Mesothelial cell of epicardium (in vitro differentiated cells): ENCODE measurements around the gene MYF5. TPM values are rescaled to one million over a fixed set of nuclear protein-coding genes. Genes with fewer than 3 reads are reported as not detected.

Experiments
- DNase-seq, 2 experiments: peaks; one replicate each; pipeline ENCODE4 v3.0.0; 2021; ENCODE audit warnings: low spot score in 2 of 2; ENCODE audit not compliant: unreplicated experiment in 2 of 2
- H3K27ac Mint-ChIP-seq: 2 replicates; pipeline ENCODE4 v1.8.0; 2021; ENCODE audit warnings: mixed read lengths
- H3K27me3 Mint-ChIP-seq: 2 replicates; pipeline ENCODE4 v1.8.0; 2021; ENCODE audit warnings: low read depth, mixed read lengths
- H3K36me3 Mint-ChIP-seq: 2 replicates; pipeline ENCODE4 v1.8.0; 2021; ENCODE audit warnings: mixed read lengths
- H3K4me1 Mint-ChIP-seq: 2 replicates; pipeline ENCODE4 v1.8.0; 2021; ENCODE audit warnings: mixed read lengths
- H3K4me3 Mint-ChIP-seq: 2 replicates; pipeline ENCODE4 v1.8.0; 2021; ENCODE audit warnings: mild to moderate bottlenecking, moderate library complexity, mixed read lengths
- H3K9me3 Mint-ChIP-seq: 2 replicates; pipeline ENCODE4 v1.8.0; 2021; ENCODE audit warnings: mixed read lengths
- total RNA-seq: library from RNA; stranded (reverse); gene quantifications from 3 replicates; pipeline ENCODE4 v1.2.1, GENCODE V29; 2021
- TF ChIP-seq, protein P1 (sequence below): fragments of 200-600 bp; sonication (generic); IDR thresholded peaks from one replicate; pipeline ENCODE4 v1.5.0; 2021; ENCODE audit warnings: antibody characterized with exemption; ENCODE audit not compliant: unreplicated experiment

The MYF5 gene
- total RNA-seq, 1 donor from 2014 or later, result not detected

DNA sequence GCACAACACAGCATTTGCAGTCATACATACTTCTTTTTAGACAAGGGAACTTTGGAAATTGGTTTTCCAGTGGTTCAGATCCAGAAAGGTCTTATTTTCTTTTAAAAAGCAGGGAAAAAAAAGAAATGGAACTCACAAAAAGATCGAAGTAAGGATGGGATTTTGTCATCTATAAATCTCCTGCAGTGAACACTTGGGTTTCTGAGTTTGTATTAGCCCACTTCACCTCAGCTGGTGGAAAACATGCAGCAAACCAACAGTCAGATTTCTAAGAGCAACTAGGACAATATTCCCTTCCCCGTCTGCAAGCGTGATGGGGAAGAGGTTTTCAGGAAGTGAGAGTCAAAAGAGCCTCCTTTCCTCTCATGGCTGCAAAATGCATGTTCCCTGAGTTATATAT, 4.6 kb downstream of the MYF5 start:
- DNase-seq, result no peak
- H3K4me1 Mint-ChIP-seq, result no peaks in the 10 kb centered on the region
- H3K36me3 Mint-ChIP-seq, result no peaks in the 10 kb centered on the region
- H3K4me3 Mint-ChIP-seq, result no peak overlapping the region
- H3K27me3 Mint-ChIP-seq, result peaks cover 26% of the 10 kb centered on the region
- no peak overlapping the region for H3K27ac Mint-ChIP-seq
- no peaks in the 10 kb centered on the region for H3K9me3 Mint-ChIP-seq
- TF ChIP-seq, protein P1, sequence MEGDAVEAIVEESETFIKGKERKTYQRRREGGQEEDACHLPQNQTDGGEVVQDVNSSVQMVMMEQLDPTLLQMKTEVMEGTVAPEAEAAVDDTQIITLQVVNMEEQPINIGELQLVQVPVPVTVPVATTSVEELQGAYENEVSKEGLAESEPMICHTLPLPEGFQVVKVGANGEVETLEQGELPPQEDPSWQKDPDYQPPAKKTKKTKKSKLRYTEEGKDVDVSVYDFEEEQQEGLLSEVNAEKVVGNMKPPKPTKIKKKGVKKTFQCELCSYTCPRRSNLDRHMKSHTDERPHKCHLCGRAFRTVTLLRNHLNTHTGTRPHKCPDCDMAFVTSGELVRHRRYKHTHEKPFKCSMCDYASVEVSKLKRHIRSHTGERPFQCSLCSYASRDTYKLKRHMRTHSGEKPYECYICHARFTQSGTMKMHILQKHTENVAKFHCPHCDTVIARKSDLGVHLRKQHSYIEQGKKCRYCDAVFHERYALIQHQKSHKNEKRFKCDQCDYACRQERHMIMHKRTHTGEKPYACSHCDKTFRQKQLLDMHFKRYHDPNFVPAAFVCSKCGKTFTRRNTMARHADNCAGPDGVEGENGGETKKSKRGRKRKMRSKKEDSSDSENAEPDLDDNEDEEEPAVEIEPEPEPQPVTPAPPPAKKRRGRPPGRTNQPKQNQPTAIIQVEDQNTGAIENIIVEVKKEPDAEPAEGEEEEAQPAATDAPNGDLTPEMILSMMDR, result no peak

DNA sequence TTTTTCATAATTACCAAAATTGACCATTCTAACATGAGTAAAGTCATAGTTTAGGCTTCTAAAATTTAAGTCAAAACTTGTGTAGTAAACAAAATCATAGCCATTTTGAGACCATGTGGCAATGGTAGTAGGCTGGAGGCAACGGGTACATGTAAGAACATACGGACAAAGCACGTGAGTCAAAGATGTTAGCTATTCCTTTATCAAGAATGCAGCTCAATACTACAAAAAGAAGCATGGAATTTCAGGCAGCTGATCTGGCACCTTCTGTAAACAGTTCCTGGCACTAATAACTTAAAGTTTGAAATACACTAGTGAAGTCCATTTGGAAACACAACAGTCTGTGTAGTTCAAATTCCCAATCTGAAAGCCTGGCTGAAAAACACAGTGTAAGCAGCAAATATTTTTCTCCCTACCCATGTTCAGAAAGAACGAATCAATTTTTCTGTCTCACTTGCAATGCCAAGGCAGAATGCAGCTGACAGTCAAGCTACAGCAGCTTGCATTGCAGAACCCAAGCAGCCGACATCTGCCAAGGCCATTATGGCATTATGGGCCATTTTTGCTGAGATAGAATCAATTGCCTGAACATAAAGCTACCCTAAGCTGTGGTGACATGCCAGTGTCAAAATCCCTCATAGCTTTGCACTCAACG, 29.3 kb downstream of the MYF5 start:
- DNase-seq, result no peak
- TF ChIP-seq, protein P1, result no peak
- Mint-ChIP-seq H3K36me3 (no peaks in the 10 kb centered on the region), H3K4me3 (no peak overlapping the region), H3K27me3 (peaks cover 26% of the 10 kb centered on the region), H3K9me3 (no peaks in the 10 kb centered on the region), H3K27ac (no peak overlapping the region), H3K4me1 (no peaks in the 10 kb centered on the region)

DNA sequence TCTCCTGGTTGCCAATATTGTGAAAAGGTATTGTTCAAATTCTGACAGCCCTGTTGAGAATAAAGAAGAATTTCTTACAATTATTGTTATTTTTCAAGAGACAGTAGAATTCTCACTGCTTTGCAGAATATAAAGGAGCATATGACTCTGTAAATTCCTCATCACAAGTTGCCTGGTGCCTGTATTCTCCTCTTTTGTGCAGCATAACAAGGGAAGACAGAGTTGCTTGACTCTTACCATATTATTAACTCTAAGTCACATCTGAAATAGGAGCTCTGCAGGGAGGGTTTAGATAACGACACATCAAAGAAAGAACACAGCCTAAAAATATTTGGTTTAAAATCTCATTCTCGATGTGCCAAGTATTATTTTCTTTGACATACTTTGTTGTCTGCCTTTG, 31.1 kb downstream of the MYF5 start:
- H3K27me3 Mint-ChIP-seq, result peaks cover 15% of the 10 kb centered on the region
- no peaks in the 10 kb centered on the region for H3K4me1 Mint-ChIP-seq
- no peak overlapping the region for H3K4me3 Mint-ChIP-seq
- TF ChIP-seq, protein P1, result no peak
- no peak for DNase-seq
- H3K9me3 Mint-ChIP-seq, result no peaks in the 10 kb centered on the region
- H3K36me3 Mint-ChIP-seq, result no peaks in the 10 kb centered on the region
- no peak overlapping the region for H3K27ac Mint-ChIP-seq

DNA sequence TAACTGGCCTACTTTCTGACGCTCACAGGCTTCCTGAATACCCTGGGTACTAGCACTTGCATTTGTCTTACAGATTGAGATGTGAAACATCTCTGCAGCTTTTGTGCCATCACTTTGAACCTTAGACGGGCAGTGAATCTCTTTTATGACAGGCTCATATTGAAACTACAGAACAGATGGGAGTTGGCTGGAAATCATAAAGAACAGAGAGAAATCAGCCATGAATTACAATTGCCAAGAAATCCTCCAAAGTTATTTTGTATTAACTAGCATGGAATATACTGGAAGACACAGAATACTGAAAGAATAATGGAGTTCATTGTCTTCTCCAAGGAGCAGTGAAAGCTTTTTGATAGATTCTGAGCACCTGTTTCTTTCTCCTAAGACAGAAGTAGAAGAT, 32.7 kb downstream of the MYF5 start:
- H3K27me3 Mint-ChIP-seq, result peaks cover 4% of the 10 kb centered on the region
- no peaks in the 10 kb centered on the region for H3K36me3 Mint-ChIP-seq
- TF ChIP-seq, protein P1, result no peak
- DNase-seq, result no peak
- no peaks in the 10 kb centered on the region for H3K9me3 Mint-ChIP-seq
- no peak overlapping the region for H3K27ac Mint-ChIP-seq
- no peak overlapping the region for H3K4me3 Mint-ChIP-seq
- H3K4me1 Mint-ChIP-seq, result no peaks in the 10 kb centered on the region

DNA sequence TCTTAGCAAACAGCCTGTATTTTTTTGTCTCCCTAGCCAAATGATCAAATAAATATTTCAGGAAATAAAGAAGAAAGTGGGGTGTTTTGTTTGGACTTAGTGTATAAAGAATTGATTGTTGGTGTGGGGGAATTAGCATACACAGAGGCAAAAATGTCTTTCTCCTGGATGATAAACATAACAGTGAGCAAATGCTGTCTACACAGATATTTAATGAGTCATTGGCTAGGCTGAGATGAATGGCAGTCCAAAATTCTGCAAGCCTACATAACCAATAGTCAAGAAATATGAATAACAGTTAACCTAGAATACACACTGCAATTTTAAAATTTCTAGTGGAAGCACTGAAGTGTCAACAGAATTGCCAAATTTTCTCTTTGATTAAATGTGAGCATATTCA, 35.8 kb downstream of the MYF5 start:
- Mint-ChIP-seq H3K9me3 (no peaks in the 10 kb centered on the region), H3K27ac (no peak overlapping the region), H3K4me3 (no peak overlapping the region), H3K36me3 (no peaks in the 10 kb centered on the region), H3K4me1 (no peaks in the 10 kb centered on the region), H3K27me3 (peaks cover 6% of the 10 kb centered on the region)
- TF ChIP-seq, protein P1, result no peak
- DNase-seq, result no peak

DNA sequence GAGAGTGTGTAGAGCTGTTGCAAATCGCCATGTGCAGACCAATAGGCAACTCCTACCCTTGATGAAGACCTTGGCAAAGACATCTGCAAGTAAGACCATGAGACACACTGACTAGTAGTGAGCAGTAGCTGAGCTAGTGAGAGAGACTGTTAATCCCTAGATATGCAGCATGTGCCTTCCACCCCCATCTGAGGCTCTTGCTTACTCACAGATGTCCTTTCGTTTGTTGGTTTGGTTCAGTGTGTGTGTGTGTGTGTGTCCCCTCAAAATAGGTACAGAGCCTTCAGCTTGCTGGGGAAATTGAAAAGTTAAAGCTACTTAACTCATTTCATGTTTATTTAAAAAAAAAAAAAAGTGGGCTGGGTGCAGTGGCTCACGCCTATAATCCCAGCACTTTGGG, 37.6 kb downstream of the MYF5 start:
- Mint-ChIP-seq H3K27ac (no peak overlapping the region), H3K36me3 (no peaks in the 10 kb centered on the region), H3K4me1 (no peaks in the 10 kb centered on the region), H3K4me3 (no peak overlapping the region), H3K9me3 (no peaks in the 10 kb centered on the region), H3K27me3 (peaks cover 9% of the 10 kb centered on the region)
- DNase-seq, result no peak
- TF ChIP-seq, protein P1, result no peak
